Uterus (tissue), 2 donors: ENCODE results near the gene AVPR2.

Experiments
- POLR2A ChIP-seq, 2 donors: fragments of 450-650 bp; IDR thresholded peaks; one replicate each; pipeline ENCODE4 v1.6.1; 2016; ENCODE audit warnings: antibody characterized with exemption in 2 of 2, mild to moderate bottlenecking in 1 of 2, moderate library complexity in 1 of 2
- TF ChIP-seq, protein P1 (sequence below), 4 experiments: fragments of 200-600 bp in 2 of 4; fragments of 450-650 bp in 2 of 4; sonication (generic) in 2 of 4; IDR thresholded peaks; one replicate each; pipeline ENCODE4 v1.5.1; 2016 to 2019; ENCODE audit warnings: antibody characterized with exemption in 4 of 4, mild to moderate bottlenecking in 2 of 4, moderate library complexity in 1 of 4

DNA sequence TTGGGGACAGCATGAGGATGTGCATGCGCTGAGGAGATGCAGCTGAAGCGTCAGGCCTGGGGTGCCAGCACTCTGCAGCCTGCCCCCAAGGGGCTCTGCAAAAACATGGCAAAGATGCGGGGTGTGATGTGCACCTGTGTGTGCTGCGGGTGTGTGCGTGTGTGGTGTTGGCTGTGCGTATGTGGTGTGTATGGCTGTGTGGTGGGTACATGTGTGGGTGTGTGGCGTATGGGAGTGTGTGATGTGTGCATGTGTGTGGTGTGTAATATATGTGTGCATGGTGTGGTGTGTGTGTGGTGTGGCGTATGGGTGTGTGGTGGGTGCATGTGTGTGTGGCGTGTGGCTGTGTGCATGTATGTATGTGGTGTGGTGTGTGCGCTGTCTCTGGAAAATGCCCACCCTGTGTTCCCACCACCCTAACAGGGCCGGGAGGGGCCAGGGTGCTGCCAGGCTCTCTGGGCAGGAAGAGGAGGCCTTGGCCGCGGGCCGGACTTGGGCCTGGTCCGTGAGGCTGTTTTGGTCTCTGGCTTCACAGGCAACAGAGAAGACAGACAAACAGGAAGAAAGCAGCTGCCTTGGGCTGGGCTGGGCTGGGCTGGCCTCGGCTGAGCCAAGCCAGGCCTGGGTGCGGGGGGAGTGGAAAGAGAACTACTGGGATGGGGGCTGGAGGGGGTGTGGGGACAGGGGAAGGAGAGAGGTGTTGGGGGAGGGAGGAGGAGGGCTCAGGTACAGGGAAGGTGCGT, 1.1 kb upstream of the AVPR2 start:
- TF ChIP-seq, protein P1, sequence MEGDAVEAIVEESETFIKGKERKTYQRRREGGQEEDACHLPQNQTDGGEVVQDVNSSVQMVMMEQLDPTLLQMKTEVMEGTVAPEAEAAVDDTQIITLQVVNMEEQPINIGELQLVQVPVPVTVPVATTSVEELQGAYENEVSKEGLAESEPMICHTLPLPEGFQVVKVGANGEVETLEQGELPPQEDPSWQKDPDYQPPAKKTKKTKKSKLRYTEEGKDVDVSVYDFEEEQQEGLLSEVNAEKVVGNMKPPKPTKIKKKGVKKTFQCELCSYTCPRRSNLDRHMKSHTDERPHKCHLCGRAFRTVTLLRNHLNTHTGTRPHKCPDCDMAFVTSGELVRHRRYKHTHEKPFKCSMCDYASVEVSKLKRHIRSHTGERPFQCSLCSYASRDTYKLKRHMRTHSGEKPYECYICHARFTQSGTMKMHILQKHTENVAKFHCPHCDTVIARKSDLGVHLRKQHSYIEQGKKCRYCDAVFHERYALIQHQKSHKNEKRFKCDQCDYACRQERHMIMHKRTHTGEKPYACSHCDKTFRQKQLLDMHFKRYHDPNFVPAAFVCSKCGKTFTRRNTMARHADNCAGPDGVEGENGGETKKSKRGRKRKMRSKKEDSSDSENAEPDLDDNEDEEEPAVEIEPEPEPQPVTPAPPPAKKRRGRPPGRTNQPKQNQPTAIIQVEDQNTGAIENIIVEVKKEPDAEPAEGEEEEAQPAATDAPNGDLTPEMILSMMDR (IDR thresholded peaks at IDR 0.05), result no peak
- no peak for TF ChIP-seq POLR2A (IDR thresholded peaks at IDR 0.05)
